A375 (cell line): ENCODE results near the gene CGB8. TPM values are rescaled to one million over a fixed set of nuclear protein-coding genes. Genes with fewer than 3 reads are reported as not detected.

Experiments used
- small RNA-seq: library from RNA; depleted of rRNA; stranded (forward); fragments of <200 nt; gene quantifications from one replicate; pipeline ENCODE3, GENCODE V24; 2014
- total RNA-seq: library from RNA; depleted of rRNA; stranded (reverse); fragments of >200 nt; shearing (Covaris generic); gene quantifications from 2 replicates; pipeline ENCODE4 v1.2.3, GENCODE V29; 2014; rRNA removed

CGB8 gene
- total RNA-seq: not detected in 2 replicates

GRCh38 chr19:49049011-49049410 lies at the start of gene CGB8:
CGB8 (minus strand) TSS chr19:49049111; CDS start chr19:49048739, 372 bp downstream.

DNA sequence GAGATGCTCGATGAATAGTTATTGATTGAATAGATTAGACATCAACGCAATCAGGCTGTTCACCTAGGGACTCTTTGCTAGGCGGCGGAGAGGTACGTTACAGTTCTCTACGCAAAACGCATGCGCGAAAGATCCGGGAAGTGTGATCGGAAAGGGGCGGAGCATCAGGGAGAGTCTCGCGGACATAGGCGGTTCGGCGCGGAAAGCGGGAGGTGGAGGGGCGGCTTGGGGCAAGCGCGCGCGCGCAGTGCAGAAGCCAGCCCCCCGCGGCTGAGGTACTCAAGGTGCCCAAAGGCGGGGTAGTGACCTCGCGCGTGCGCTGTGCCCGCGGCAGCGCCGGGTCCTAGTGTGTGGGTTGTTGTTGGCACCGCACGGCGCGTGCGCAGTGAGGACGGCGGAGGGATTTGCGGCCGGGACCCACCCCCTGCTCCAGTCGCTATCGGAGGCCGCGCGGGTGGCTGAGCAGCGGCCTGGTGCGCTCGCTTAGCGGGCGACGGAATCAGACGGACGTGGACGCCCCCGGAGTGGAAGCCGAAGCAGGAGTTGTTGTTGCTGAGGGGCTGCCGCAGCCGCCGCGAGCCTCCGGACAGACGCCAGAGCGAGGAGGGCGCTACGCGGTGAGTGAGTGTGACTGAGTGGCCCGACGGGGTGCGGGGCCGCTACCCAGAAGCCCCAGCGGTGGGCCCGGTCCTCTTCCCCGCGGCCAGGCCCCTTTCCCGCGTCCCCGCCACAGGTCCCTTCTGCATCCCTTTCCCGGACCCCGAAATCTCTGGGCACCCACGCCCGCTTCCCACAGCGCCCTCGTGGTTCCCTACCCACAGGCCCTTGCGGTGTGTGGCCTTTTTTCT lies 36.3 kb upstream of the CGB8 start, which contains the start of gene SNRNP70:
Gene SNRNP70 (plus strand): TSS at position 432 of the 848 bp plus-strand sequence. CDS start 964 bp downstream, outside the sequence.

DNA sequence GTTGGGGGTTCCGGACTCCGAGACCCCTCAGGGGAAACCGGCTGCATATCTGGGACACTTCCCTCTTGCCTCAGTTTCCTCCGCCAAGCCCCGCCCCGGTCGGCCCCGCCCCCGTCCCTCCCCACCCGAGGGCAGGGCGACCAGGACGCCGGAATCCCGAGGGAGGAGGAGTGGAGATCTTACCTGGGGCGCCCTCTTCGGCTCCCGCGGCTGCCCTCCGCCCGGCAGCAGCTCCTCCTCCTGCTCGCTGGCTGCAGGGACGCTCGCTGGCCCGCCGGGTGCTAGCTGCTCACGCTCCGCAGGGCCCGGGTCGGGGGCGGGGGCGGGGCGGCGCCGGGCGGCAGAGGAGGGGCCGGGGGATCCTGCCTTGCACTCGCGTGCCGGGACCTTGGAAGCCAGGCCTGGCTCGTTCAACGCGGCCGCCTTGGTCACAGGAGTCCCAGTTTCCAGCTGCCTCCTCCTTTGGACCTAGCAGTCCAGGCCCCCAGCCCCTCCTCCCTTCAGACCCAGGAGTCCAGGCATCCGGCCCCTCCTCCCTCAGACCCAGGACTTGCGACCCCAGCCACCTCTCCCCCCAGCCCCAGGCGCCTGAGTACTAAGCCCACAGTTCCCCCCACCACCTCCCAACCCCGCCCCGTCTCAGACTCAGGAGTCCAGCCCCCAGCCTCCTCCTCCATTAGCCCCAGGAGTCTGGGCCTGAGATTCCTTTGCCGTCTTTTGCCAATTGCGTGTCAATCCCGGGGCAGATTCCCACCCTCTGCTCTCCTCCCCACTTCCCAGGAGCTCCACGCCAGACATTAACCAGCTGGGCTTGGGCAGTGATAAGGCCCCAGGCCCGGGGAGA lies 16.1 kb upstream of the CGB8 start, which contains the start of gene NTF4:
Gene NTF4 (minus strand): TSS at position 51 of the 844 bp plus-strand sequence. CDS start 2,821 bp downstream, outside the sequence.

GRCh38 chr19:49057636-49058234 lies 8.8 kb upstream of the CGB8 start, which contains the start of gene CGB7:
CGB7 (minus strand) TSS chr19:49057749; CDS start chr19:49055375, 2,374 bp downstream.

DNA sequence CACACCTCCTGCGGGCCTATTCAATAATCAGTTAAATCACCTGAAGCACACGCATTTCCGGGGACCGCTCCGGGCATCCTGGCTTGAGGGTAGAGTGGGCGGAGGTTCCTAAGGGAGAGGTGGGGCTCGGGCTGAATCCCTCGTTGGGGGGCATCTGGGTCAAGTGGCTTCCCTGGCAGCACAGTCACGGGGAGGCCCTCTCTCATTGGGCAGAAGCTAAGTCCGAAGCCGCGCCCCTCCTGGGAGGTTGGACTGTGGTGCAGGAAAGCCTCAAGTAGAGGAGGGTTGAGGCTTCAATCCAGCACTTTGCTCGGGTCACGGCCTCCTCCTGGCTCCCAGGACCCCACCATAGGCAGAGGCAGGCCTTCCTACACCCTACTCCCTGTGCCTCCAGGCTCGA lies 5.4 kb downstream of the CGB8 start, which contains the start of gene CGB5:
Gene CGB5 (plus strand): TSS at position 301 of the 400 bp plus-strand sequence. CDS start 362 bp downstream, outside the sequence.

GRCh38 chr19:49036815-49037214 lies 12.1 kb downstream of the CGB8 start, which contains the start of gene CGB1:
CGB1 (minus strand) TSS chr19:49036895; CDS start chr19:49036711, 184 bp downstream.

GRCh38 chr19:49031642-49032301 lies 17.1 kb downstream of the CGB8 start, which contains the start of gene CGB2:
CGB2 (plus strand) TSS chr19:49031890; CDS start chr19:49032096, 206 bp downstream.

DNA sequence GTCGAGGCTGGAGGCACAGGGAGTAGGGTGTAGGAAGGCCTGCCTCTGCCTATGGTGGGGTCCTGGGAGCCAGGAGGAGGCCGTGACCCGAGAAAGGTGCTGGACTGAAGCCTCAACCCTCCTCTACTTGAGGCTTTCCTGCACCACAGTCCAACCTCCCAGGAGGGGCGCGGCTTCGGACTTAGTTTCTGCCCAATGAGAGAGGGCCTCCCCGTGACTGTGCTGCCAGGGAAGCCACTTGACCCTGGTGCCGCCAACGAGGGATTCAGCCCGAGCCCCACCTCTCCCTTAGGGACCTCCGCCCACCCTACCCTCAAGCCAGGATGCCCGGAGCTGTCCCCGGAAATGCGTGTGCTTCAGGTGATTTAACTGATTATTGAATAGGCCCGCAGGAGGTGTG lies 24.7 kb downstream of the CGB8 start, which contains the start of gene CGB3:
Gene CGB3 (minus strand): TSS at position 101 of the 400 bp plus-strand sequence. CDS start 362 bp downstream, outside the sequence.

DNA sequence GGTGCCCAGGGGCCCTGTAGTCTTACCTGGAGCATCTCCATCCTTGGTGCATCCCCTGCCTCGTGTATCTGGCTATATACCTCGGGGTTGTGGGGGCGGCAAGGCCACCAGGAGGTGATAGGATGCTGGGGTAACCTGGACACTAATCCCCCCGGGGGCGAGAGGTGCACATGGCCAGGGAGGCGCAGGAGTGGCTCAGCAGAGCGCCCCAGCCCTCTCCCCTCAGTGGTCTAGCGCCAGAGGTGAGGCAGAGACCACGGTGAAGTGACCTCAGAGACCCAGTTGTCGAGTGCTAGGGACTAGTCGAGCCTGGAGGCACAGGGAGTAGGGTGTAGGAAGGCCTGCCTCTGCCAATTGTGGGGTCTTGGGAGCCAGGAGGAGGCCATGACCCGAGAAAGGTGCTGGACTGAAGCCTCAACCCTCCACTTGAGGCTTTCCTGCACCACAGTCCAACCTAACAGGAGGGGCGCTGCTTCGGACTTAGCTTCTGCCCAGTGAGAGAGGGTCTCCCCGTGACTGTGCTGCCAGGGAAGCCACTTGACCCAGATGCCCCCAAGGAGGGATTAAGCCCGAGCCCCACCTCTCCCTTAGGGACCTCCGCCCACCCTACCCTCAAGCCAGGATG lies 31.8 kb downstream of the CGB8 start, which contains the start of gene LHB:
Gene LHB (minus strand): TSS at position 51 of the 625 bp plus-strand sequence. CDS start 10 bp downstream, at position 41.

Small RNAs within 50 kb of the gene (small RNA-seq; reads per million reads assigned to genes)
- gene MIR6798: not detected
- not detected for gene RN7SL708P

Other genes with a start within 250 kb of the CGB8 start
- 58.9 and 62.1 TPM in 2 replicates for gene BCAT2, start 238.1 kb downstream of the CGB8 start, total RNA-seq
- gene HSD17B14, start 212.6 kb downstream of the CGB8 start, total RNA-seq: 0.45 TPM in 1 of 2 replicates, not detected in the other
- gene PLEKHA4, start 180.5 kb downstream of the CGB8 start, total RNA-seq: 12.7 and 24.4 TPM in 2 replicates
- 186 and 188 TPM in 2 replicates for gene PPP1R15A, start 176.7 kb downstream of the CGB8 start, total RNA-seq
- gene TULP2, start 150.4 kb downstream of the CGB8 start, total RNA-seq: not detected in 2 replicates
- 193 and 199 TPM in 2 replicates for gene NUCB1, start 148.8 kb downstream of the CGB8 start, total RNA-seq
- gene DHDH, start 115.4 kb downstream of the CGB8 start, total RNA-seq: not detected in 2 replicates
- 72.4 and 87.3 TPM in 2 replicates for gene BAX, start 94.2 kb downstream of the CGB8 start, total RNA-seq
- 1,177 and 1,345 TPM in 2 replicates for gene FTL, start 83.8 kb downstream of the CGB8 start, total RNA-seq
- 34.0 and 35.2 TPM in 2 replicates for gene GYS1, start 55.8 kb downstream of the CGB8 start, total RNA-seq
- gene RUVBL2, start 55.2 kb downstream of the CGB8 start, total RNA-seq: 568 and 573 TPM in 2 replicates
- 1.3 TPM in 1 of 2 replicates, not detected in the other for gene LHB, start 32.0 kb downstream of the CGB8 start, total RNA-seq
- not detected in 2 replicates for gene CGB3, start 24.8 kb downstream of the CGB8 start, total RNA-seq
- gene CGB2, start 17.2 kb downstream of the CGB8 start, total RNA-seq: not detected in 2 replicates
- not detected in 2 replicates for gene CGB1, start 12.2 kb downstream of the CGB8 start, total RNA-seq
- gene CGB5, start 5.3 kb downstream of the CGB8 start, total RNA-seq: not detected in 2 replicates
- not detected in 2 replicates for gene CGB7, start 8.6 kb upstream of the CGB8 start, total RNA-seq
- gene NTF4, start 15.7 kb upstream of the CGB8 start, total RNA-seq: 0.40 TPM in 1 of 2 replicates, not detected in the other
- not detected in 2 replicates for gene KCNA7, start 23.6 kb upstream of the CGB8 start, total RNA-seq
- gene SNRNP70, start 36.3 kb upstream of the CGB8 start, total RNA-seq: 344 and 371 TPM in 2 replicates
- 8.1 and 9.5 TPM in 2 replicates for gene LIN7B, start 65.3 kb upstream of the CGB8 start, total RNA-seq
- 2.2 and 4.1 TPM in 2 replicates for gene C19orf73, start 70.0 kb upstream of the CGB8 start, total RNA-seq
- gene PPFIA3, start 70.4 kb upstream of the CGB8 start, total RNA-seq: 17.6 and 25.5 TPM in 2 replicates
- gene HRC, start 106.3 kb upstream of the CGB8 start, total RNA-seq: not detected in 2 replicates
- 14.0 and 14.4 TPM in 2 replicates for gene TRPM4, start 108.7 kb upstream of the CGB8 start, total RNA-seq